HL-60 (cell line): ENCODE data around the gene ZDHHC5.

Experiments used
- CTCF ChIP-seq: IDR thresholded peaks from one replicate; pipeline ENCODE4 v1.5.1; 2011; ENCODE audit warnings: low read length, control low read depth, inconsistent platforms; ENCODE audit not compliant: insufficient read depth
- GABPA ChIP-seq: IDR thresholded peaks from 2 replicates; pipeline ENCODE4 v1.6.1; 2012; ENCODE audit warnings: low read depth
- POLR2AphosphoS5 ChIP-seq: IDR thresholded peaks from 2 replicates; pipeline ENCODE4 v1.6.1; 2012; ENCODE audit warnings: low read depth
- REST ChIP-seq: IDR thresholded peaks from 2 replicates; pipeline ENCODE4 v1.6.1; 2012; ENCODE audit warnings: low read depth; ENCODE audit not compliant: insufficient replicate concordance

- TF ChIP-seq CTCF, result no peak
- TF ChIP-seq POLR2AphosphoS5, result no peak
- TF ChIP-seq GABPA, result no peak
- TF ChIP-seq REST, result no peak
Observed at GRCh38 chr11:57653163-57653562, 14.8 kb upstream of the ZDHHC5 start.
